ENCODE data around the gene CA7. TPM values are rescaled to one million over a fixed set of nuclear protein-coding genes. Genes with fewer than 3 reads are reported as not detected.

The CA7 gene
- polyA plus RNA-seq, 1 donor from 2014 or later, result not detected

- Histone ChIP-seq H2AFZ (ENCODE audit: low read depth, low read length) (no peak overlapping the region), H3K4me3 (ENCODE audit: low read length) (no peak overlapping the region), H3K9ac (ENCODE audit: low read length) (no peak overlapping the region), H3K9me2 (ENCODE audit: insufficient read depth, low read length) (no peaks in the 10 kb centered on the region), H3K9me3 (ENCODE audit: low read length) (no peaks in the 10 kb centered on the region), H3K27me3 (ENCODE audit: insufficient read depth, low read depth, low read length) (no peaks in the 10 kb centered on the region), H3K79me2 (replicated peaks; ENCODE audit: insufficient read depth, low read length) (no peaks in the 10 kb centered on the region), H3K27ac (ENCODE audit: low read length) (no peak overlapping the region), H3K4me2 (ENCODE audit: low read length) (no peak overlapping the region), H4K20me1 (ENCODE audit: insufficient read depth) (no peaks in the 10 kb centered on the region), H3F3A (ENCODE audit: insufficient read depth, low read length, poor library complexity, severe bottlenecking) (peaks cover 4% of the 10 kb centered on the region), H3K36me3 (ENCODE audit: insufficient read depth, low read length) (peaks cover 4% of the 10 kb centered on the region)
- TF ChIP-seq RAD21 (conservative IDR thresholded peaks at IDR 0.05), result no peak
- no peak for TF ChIP-seq MXI1 (conservative IDR thresholded peaks at IDR 0.05; ENCODE audit: poor library complexity, severe bottlenecking)
Measured at GRCh38 chr16:66800856-66801255, 43.4 kb upstream of the CA7 start.

- H3K9me3 ChIP-seq (ENCODE audit: low read length), result no peaks in the 10 kb centered on the region
Measured at GRCh38 chr16:66801320-66802105, 42.7 kb upstream of the CA7 start, which contains the start of gene TERB1. Gene TERB1 (minus strand): TSS chr16:66801584. CDS start chr16:66796798, 4,786 bp downstream.

More at GRCh38 chr16:66801320-66802105, 42.7 kb upstream of the CA7 start, which contains the start of gene TERB1:
- H3K9ac ChIP-seq (ENCODE audit: low read length), result no peak within 1 kb of the TSS
- no peak within 1 kb of the TSS for H3K4me3 ChIP-seq (ENCODE audit: low read length)
- no peaks in the 10 kb centered on the region for H3K9me2 ChIP-seq (ENCODE audit: insufficient read depth, low read length)
- peaks cover 4% of the 10 kb centered on the region for H3K36me3 ChIP-seq (ENCODE audit: insufficient read depth, low read length)
- no peak for TF ChIP-seq EZH2 (IDR thresholded peaks at IDR 0.05; ENCODE audit: borderline replicate concordance, insufficient read depth, low read length, poor library complexity, severe bottlenecking)
- no peak for TF ChIP-seq POLR2AphosphoS5 (IDR thresholded peaks at IDR 0.05)
- TF ChIP-seq CTCF (IDR thresholded peaks at IDR 0.05; ENCODE audit: poor library complexity, severe bottlenecking), result no peak
- no peak for TF ChIP-seq MXI1 (conservative IDR thresholded peaks at IDR 0.05; ENCODE audit: poor library complexity, severe bottlenecking)
- no peak for TF ChIP-seq TAF1 (IDR thresholded peaks at IDR 0.05; ENCODE audit: low read depth)
- no peak for TF ChIP-seq EP300 (conservative IDR thresholded peaks at IDR 0.05; ENCODE audit: poor library complexity, severe bottlenecking)
- no peak for TF ChIP-seq SMC3 (conservative IDR thresholded peaks at IDR 0.05; ENCODE audit: poor library complexity)
- TF ChIP-seq REST (IDR thresholded peaks at IDR 0.05; ENCODE audit: borderline replicate concordance), result no peak
- no peak for TF ChIP-seq RAD21 (conservative IDR thresholded peaks at IDR 0.05)
- H3K27ac ChIP-seq (ENCODE audit: low read length), result no peak within 1 kb of the TSS
- H3F3A ChIP-seq (ENCODE audit: insufficient read depth, low read length, poor library complexity, severe bottlenecking), result peaks cover 4% of the 10 kb centered on the region
- H4K20me1 ChIP-seq (ENCODE audit: insufficient read depth), result no peaks in the 10 kb centered on the region
- H3K79me2 ChIP-seq (replicated peaks; ENCODE audit: insufficient read depth, low read length), result no peaks in the 10 kb centered on the region
- no peak within 1 kb of the TSS for H2AFZ ChIP-seq (ENCODE audit: low read depth, low read length)
- no peak within 1 kb of the TSS for H3K4me2 ChIP-seq (ENCODE audit: low read length)
- no peaks in the 10 kb centered on the region for H3K27me3 ChIP-seq (ENCODE audit: insufficient read depth, low read depth, low read length)
